Measurements from ENCODE around the gene STMN1.

Gene STMN1

GRCh38 chr1:25861316-25862286 lies 44.6 kb downstream of the STMN1 start:
- POLR2A ChIA-PET (ENCODE audit: low non-redundant PET) = interaction anchor here (0.7 kb wide), 1 partner anchor 23 kb away, joined by 5 read pairs; no protein-coding TSS in a partner anchor
- CTCF ChIA-PET = interaction anchor here (0.7 kb wide), 2 partner anchors 14 to 737 kb away, joined by 3 to 9 read pairs; partner anchors contain the start of gene PAQR7

DNA sequence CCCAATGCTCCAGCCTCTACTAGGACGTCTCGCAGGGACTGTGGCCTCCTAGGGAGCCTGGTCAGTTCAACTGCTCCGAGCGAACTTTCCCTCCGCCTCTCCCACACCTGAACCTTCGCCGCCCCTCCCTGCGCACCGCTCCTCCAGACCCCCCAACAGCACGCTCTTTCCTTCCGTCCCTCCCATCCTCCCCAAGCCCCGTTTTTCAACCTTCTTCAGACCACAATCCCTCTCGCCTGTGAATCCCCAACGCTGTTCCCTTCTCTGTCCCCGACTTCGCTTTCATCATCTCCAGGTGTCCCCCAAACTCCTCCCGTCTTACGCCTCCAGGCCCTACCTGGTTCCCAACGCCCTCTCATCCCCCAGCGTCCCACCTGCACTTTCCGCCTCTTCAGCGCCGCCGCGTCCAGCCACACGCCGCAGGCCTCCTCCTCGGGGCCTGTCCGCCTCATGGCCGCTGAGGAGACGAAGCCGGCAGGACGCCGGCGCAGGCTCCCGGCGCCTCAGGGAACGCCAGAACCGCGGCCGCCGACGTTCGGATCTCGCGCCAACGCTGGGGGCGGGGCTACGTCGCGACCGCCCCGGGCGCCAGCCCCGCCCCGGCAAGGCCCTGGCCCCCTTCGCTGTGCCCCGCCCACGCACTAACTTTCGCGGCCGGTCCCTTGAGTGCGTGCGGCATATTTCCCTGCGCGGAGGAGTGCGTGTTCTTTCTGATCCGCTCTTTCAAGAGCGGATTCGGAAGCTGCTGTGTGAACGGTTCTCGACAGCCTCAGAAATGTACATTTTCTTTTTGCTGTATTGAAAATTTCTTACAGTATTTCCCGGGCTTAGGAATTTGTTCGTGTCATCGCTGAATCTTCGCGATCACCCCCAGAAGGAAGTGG lies 47.1 kb downstream of the STMN1 start, which contains the start of gene AUNIP:
Gene AUNIP (minus strand): TSS at position 552 of the 884 bp plus-strand sequence. CDS start 100 bp downstream, at position 452.
- CTCF ChIA-PET = no interaction called here
- H3K27ac ChIP-seq = peak within 1 kb of the TSS; percentile 82
- peak; percentile 91 for DNase-seq (ENCODE audit: low spot score)
- TF ChIP-seq, protein P1, sequence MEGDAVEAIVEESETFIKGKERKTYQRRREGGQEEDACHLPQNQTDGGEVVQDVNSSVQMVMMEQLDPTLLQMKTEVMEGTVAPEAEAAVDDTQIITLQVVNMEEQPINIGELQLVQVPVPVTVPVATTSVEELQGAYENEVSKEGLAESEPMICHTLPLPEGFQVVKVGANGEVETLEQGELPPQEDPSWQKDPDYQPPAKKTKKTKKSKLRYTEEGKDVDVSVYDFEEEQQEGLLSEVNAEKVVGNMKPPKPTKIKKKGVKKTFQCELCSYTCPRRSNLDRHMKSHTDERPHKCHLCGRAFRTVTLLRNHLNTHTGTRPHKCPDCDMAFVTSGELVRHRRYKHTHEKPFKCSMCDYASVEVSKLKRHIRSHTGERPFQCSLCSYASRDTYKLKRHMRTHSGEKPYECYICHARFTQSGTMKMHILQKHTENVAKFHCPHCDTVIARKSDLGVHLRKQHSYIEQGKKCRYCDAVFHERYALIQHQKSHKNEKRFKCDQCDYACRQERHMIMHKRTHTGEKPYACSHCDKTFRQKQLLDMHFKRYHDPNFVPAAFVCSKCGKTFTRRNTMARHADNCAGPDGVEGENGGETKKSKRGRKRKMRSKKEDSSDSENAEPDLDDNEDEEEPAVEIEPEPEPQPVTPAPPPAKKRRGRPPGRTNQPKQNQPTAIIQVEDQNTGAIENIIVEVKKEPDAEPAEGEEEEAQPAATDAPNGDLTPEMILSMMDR (conservative IDR thresholded peaks at IDR 0.05; ENCODE audit: low read depth) = no peak
- POLR2A ChIA-PET (ENCODE audit: low non-redundant PET) = interaction anchor here (0.7 kb wide), 1 partner anchor 15 kb away, joined by 3 read pairs; no protein-coding TSS in a partner anchor

More at GRCh38 chr1:25861316-25862286, 44.6 kb downstream of the STMN1 start:
- TF ChIP-seq, protein P1 (conservative IDR thresholded peaks at IDR 0.05; ENCODE audit: low read depth) = no peak
- DNase-seq (ENCODE audit: low spot score) = no peak
- peak overlapping the region; percentile 62 for H3K27ac ChIP-seq

GRCh38 chr1:25858494-25858893 lies 47.7 kb downstream of the STMN1 start:
- ChIA-PET POLR2A (ENCODE audit: low non-redundant PET) (interaction anchor here (0.7 kb wide), 1 partner anchor 16 kb away, joined by 3 read pairs; no protein-coding TSS in a partner anchor), CTCF (no interaction called here)
- no peak for DNase-seq (ENCODE audit: low spot score)
- TF ChIP-seq, protein P1 (conservative IDR thresholded peaks at IDR 0.05; ENCODE audit: low read depth) = no peak
- H3K27ac ChIP-seq = peak overlapping the region; percentile 82

DNA sequence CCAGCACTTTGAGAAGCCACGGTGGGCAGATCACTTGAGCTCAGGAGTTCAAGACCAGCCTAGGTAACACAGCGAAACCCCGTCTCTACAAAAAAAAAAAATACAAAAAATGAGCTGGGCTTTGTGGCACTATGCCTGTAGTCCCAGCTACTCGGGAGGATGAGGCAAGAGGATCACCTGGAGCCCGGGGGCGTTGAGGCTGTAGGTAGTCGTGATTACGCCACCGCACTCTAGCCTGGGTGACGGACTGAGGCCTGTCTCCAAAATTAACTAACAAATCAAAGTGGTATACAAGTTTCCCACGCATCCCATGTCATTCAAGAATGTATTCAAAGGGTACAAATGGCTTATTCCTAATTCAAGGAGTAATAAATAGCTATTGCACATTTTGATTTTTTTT lies 49.4 kb downstream of the STMN1 start:
- TF ChIP-seq, protein P1 (conservative IDR thresholded peaks at IDR 0.05; ENCODE audit: low read depth) = no peak
- ChIA-PET POLR2A (ENCODE audit: low non-redundant PET) (no interaction called here), CTCF (interaction anchor here (0.7 to 0.8 kb wide), 2 partner anchors 20 to 511 kb away, joined by 3 read pairs; no protein-coding TSS in a partner anchor)
- DNase-seq (ENCODE audit: low spot score) = no peak
- peak overlapping the region; percentile 12 for H3K27ac ChIP-seq

DNA sequence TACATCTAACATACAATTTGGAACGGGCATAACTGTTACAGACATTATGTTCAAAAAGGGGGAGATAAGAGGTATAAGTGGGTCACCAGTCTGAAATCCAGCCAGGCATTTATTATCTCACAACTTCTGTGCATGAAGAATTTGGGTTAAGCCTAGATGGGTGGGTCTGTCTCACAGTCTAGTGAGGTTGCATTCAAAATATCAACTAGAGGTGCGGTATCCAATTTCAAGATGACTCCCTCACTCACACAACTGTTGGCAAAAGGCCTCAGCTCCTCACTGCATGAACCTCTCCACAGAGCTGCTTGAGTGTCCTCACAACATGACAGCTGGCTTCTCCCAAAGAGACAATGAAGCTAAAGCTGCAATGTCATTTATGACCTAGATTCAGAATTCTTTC lies 51.7 kb downstream of the STMN1 start:
- POLR2A ChIA-PET (ENCODE audit: low non-redundant PET) = interaction anchor here (0.6 kb wide), 1 partner anchor 23 kb away, joined by 3 read pairs; no protein-coding TSS in a partner anchor
- CTCF ChIA-PET = interaction anchor here (0.5 to 0.6 kb wide), 2 partner anchors 8 to 139 kb away, joined by 4 read pairs; no protein-coding TSS in a partner anchor
- H3K27ac ChIP-seq = no peak overlapping the region
- no peak for DNase-seq (ENCODE audit: low spot score)
- TF ChIP-seq, protein P1 (conservative IDR thresholded peaks at IDR 0.05; ENCODE audit: low read depth) = no peak

All from RWPE1 (cell line).